BLaER1 (cell line): Measurements from ENCODE around the gene ARL14.

ENCODE experiments used
- H3K27ac ChIP-seq: shearing (Covaris generic); formaldehyde crosslinking; 2 replicates; pipeline ENCODE4 v1.8.1; 2022
- H3K27me3 ChIP-seq: shearing (Covaris generic); formaldehyde crosslinking; 2 replicates; pipeline ENCODE4 v1.8.1; 2022
- H3K36me3 ChIP-seq: shearing (Covaris generic); formaldehyde crosslinking; 2 replicates; pipeline ENCODE4 v1.8.1; 2022
- H3K4me1 ChIP-seq: shearing (Covaris generic); formaldehyde crosslinking; 2 replicates; pipeline ENCODE4 v1.8.1; 2022
- H3K4me2 ChIP-seq: shearing (Covaris generic); formaldehyde crosslinking; 2 replicates; pipeline ENCODE4 v1.8.1; 2022
- H3K4me3 ChIP-seq: shearing (Covaris generic); formaldehyde crosslinking; 2 replicates; pipeline ENCODE4 v1.8.1; 2022
- H3K9ac ChIP-seq: shearing (Covaris generic); formaldehyde crosslinking; 2 replicates; pipeline ENCODE4 v1.8.1; 2022
- H3K9me3 ChIP-seq: shearing (Covaris generic); formaldehyde crosslinking; 2 replicates; pipeline ENCODE4 v1.8.1; 2022
- H4K20me1 ChIP-seq: shearing (Covaris generic); formaldehyde crosslinking; 2 replicates; pipeline ENCODE4 v1.8.1; 2022
- Cebpa-rat ChIP-seq: shearing (Covaris generic); IDR thresholded peaks from 2 replicates; pipeline ENCODE4 v1.8.1; 2022

Gene ARL14

GRCh38 chr3:160649596-160649995 lies 27.4 kb upstream of the ARL14 start:
- Histone ChIP-seq H3K4me3 (no peak overlapping the region), H3K36me3 (no peaks in the 10 kb centered on the region), H4K20me1 (no peaks in the 10 kb centered on the region), H3K27ac (no peak overlapping the region), H3K4me2 (no peak overlapping the region), H3K9me3 (no peaks in the 10 kb centered on the region), H3K4me1 (no peaks in the 10 kb centered on the region), H3K9ac (no peak overlapping the region), H3K27me3 (no peaks in the 10 kb centered on the region)
- no peak for TF ChIP-seq Cebpa-rat

GRCh38 chr3:160653512-160653911 lies 23.4 kb upstream of the ARL14 start:
- Histone ChIP-seq H3K4me3 (no peak overlapping the region), H4K20me1 (no peaks in the 10 kb centered on the region), H3K4me1 (no peaks in the 10 kb centered on the region), H3K4me2 (no peak overlapping the region), H3K9ac (no peak overlapping the region), H3K36me3 (no peaks in the 10 kb centered on the region), H3K27ac (no peak overlapping the region), H3K27me3 (no peaks in the 10 kb centered on the region), H3K9me3 (no peaks in the 10 kb centered on the region)
- no peak for TF ChIP-seq Cebpa-rat

DNA sequence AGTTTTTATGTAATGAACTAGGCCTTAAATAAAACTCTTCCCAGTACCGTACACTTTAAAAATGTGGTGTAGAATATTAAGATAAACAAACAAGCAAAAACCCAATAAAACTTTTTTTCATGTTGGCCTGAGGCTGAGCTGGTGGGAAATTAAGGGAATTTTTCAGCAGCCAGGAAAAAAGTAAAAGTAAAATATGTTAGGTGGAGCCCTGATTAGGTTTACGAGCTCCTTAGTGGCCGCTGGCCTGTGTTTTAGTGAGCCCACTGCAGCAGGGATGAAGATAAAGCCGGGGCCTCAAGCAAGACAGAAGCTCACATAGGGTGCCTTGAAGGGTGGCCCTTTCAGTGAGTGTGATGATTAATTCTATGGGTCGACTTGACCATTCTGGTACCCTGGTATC lies 16.1 kb upstream of the ARL14 start:
- Histone ChIP-seq H3K27ac (no peak overlapping the region), H3K4me3 (no peak overlapping the region), H3K9me3 (no peaks in the 10 kb centered on the region), H4K20me1 (no peaks in the 10 kb centered on the region), H3K9ac (no peak overlapping the region), H3K27me3 (no peaks in the 10 kb centered on the region), H3K4me2 (no peak overlapping the region), H3K36me3 (no peaks in the 10 kb centered on the region), H3K4me1 (no peaks in the 10 kb centered on the region)
- no peak for TF ChIP-seq Cebpa-rat

- no peak for TF ChIP-seq Cebpa-rat
- H3K9ac ChIP-seq, result no peak overlapping the region
- no peaks in the 10 kb centered on the region for H3K36me3 ChIP-seq
- H3K27ac ChIP-seq, result no peak overlapping the region
- H3K27me3 ChIP-seq, result no peaks in the 10 kb centered on the region
- H3K9me3 ChIP-seq, result no peaks in the 10 kb centered on the region
- no peaks in the 10 kb centered on the region for H4K20me1 ChIP-seq
- H3K4me3 ChIP-seq, result no peak overlapping the region
- H3K4me1 ChIP-seq, result no peaks in the 10 kb centered on the region
- H3K4me2 ChIP-seq, result no peak overlapping the region
These were observed 15.3 kb upstream of the ARL14 start for GRCh38 chr3:160661660-160662059.

DNA sequence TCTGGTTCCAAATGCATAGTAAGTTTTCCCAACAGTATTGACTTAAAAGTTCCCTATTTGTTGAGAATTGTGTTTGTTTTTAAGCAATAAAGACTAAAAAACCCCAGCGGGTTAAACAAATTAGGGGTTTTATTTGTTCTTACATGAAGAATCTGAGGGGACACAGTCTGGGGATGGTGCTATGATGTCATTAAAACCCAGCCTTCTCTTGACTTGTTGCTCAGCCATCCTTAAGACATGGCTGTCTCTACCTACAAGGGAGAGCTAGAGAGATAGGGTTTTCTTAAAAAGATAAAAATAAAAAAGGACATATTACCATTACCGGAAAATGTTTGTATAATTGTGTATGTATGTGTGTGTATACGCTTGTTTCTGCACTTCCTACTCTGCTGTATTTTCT lies 11.7 kb upstream of the ARL14 start:
- no peak overlapping the region for H3K4me2 ChIP-seq
- no peak overlapping the region for H3K4me3 ChIP-seq
- H3K36me3 ChIP-seq, result no peaks in the 10 kb centered on the region
- no peaks in the 10 kb centered on the region for H3K4me1 ChIP-seq
- no peaks in the 10 kb centered on the region for H3K9me3 ChIP-seq
- no peaks in the 10 kb centered on the region for H3K27me3 ChIP-seq
- H4K20me1 ChIP-seq, result no peaks in the 10 kb centered on the region
- no peak overlapping the region for H3K27ac ChIP-seq
- no peak for TF ChIP-seq Cebpa-rat
- H3K9ac ChIP-seq, result no peak overlapping the region

DNA sequence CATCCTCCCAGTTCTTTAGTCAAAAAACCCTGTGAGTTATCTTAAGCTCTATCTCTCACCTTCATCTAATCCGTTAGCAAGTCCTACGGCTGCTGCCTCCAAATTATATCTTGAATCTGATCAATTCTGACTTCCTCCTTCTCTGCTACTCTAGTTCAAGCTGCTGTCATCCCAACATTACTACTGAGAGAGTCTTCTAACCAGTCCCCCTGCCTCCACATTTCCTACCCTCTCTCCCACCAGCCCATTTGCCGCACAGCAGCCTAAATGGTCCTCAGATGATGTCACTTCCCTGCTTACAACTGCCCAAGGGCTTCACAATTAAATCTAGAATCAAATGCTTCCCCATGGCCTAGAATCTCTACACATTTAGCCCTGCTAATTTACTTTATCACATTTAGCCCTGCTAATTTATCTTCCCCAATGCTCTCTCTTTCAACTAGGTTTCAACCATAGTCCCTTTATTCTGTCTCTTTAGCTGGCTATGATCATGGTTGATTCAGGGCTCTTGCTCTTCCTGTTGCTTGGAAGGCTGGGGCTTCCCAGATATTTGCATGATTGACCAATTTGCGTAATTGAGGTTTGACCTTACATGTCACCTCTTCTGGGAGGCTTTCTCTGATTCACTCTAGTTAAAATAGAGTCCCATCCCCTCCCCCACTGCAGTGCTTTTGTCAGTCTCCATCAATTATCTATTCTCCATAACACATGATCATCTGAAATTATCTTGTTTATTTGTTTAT lies 11.0 kb upstream of the ARL14 start:
- Histone ChIP-seq H3K27ac (no peak overlapping the region), H3K9me3 (no peaks in the 10 kb centered on the region), H3K4me2 (no peak overlapping the region), H3K36me3 (no peaks in the 10 kb centered on the region), H3K27me3 (no peaks in the 10 kb centered on the region), H3K4me3 (no peak overlapping the region), H3K9ac (no peak overlapping the region), H3K4me1 (no peaks in the 10 kb centered on the region), H4K20me1 (no peaks in the 10 kb centered on the region)
- no peak for TF ChIP-seq Cebpa-rat

DNA sequence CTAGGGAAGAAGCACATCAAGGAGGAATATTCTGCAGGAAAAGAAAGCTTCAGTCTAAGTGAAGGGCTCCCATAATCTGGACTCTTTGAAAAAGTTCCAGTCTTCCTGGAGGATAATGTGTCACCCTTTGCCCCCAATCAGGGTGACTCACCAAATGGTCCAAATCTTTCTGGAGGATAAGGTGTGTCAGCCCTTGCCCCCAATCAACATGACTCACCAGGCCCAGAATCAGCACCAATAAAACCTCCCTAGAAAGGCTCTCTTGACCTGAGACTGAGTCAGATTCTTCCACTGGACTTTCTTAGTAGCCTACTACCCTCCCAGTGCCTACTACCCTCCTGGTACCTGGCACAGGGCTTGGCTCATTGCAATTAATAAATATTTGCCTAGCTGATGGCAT lies 9.5 kb upstream of the ARL14 start:
- Histone ChIP-seq H4K20me1 (no peaks in the 10 kb centered on the region), H3K4me3 (no peak overlapping the region), H3K4me1 (no peaks in the 10 kb centered on the region), H3K9me3 (no peaks in the 10 kb centered on the region), H3K27ac (no peak overlapping the region), H3K4me2 (no peak overlapping the region), H3K9ac (no peak overlapping the region), H3K27me3 (no peaks in the 10 kb centered on the region), H3K36me3 (no peaks in the 10 kb centered on the region)
- TF ChIP-seq Cebpa-rat, result no peak

DNA sequence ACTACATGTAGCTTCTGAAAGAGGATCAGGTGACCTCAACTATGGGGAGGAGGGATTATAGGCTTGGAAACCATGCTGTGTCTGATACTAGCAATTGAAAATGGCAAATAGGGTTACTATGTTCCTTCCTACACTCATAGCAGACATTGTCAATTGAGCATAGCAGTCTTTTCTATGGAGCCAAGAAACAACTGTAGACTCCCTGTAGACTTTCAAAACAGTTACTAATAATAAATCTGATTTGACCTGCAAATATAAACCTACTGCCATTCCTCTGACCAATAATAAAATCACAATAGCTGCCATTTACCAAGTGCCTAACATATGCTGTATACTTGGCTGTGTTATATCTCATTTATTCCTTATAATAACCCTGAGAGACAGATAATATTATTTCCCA lies 8.5 kb upstream of the ARL14 start:
- Histone ChIP-seq H3K9me3 (no peaks in the 10 kb centered on the region), H3K27me3 (no peaks in the 10 kb centered on the region), H3K4me2 (no peak overlapping the region), H3K4me3 (no peak overlapping the region), H3K36me3 (no peaks in the 10 kb centered on the region), H3K9ac (no peak overlapping the region), H3K4me1 (no peaks in the 10 kb centered on the region), H4K20me1 (no peaks in the 10 kb centered on the region), H3K27ac (no peak overlapping the region)
- no peak for TF ChIP-seq Cebpa-rat

DNA sequence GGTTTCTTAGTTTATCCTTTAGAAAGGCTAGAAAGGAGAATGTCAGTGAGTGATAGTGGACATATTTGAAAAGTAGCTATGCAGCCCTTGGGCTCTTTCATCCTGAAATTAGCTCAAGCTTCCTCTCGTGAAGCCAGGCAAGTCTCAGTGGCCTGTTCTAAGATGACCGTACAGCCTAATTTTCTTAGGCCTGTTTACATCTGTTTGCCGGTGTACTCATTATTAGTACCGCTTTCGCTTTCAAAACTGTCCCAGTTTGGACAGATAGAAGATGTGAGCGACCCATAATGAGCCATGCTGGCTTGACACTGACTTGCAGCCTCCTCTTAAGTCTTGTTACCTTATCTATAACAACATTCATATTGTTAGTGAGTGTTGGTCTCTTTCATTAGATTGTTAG lies 5.7 kb upstream of the ARL14 start:
- Histone ChIP-seq H3K9ac (no peak overlapping the region), H3K4me2 (no peak overlapping the region), H3K4me3 (no peak overlapping the region), H3K9me3 (no peaks in the 10 kb centered on the region), H3K27ac (no peak overlapping the region), H3K27me3 (no peaks in the 10 kb centered on the region), H3K36me3 (no peaks in the 10 kb centered on the region), H4K20me1 (no peaks in the 10 kb centered on the region), H3K4me1 (no peaks in the 10 kb centered on the region)
- TF ChIP-seq Cebpa-rat, result no peak

DNA sequence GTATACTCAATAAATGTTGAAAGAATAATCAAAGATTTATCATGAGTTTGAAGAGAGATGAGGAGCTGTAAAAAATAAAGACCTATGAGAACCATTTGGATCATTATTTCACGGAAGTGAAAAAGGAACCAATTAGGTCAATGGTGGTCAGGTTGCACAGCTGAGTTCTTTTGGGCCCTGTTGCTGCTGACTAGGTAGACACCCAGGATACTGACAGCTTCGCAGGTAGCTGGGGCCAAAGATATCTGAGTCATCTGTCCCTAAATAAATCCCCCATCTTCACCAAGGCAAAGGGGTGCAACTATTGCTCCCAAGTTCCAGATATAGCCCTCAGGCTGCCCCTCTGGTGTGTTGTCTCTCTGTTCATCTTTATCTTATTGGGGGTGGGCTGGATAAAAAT lies 5.0 kb upstream of the ARL14 start:
- Histone ChIP-seq H3K4me3 (no peak overlapping the region), H3K4me2 (no peak overlapping the region), H3K9me3 (no peaks in the 10 kb centered on the region), H3K4me1 (no peaks in the 10 kb centered on the region), H3K36me3 (no peaks in the 10 kb centered on the region), H3K9ac (no peak overlapping the region), H3K27me3 (no peaks in the 10 kb centered on the region), H3K27ac (no peak overlapping the region), H4K20me1 (no peaks in the 10 kb centered on the region)
- TF ChIP-seq Cebpa-rat, result no peak

DNA sequence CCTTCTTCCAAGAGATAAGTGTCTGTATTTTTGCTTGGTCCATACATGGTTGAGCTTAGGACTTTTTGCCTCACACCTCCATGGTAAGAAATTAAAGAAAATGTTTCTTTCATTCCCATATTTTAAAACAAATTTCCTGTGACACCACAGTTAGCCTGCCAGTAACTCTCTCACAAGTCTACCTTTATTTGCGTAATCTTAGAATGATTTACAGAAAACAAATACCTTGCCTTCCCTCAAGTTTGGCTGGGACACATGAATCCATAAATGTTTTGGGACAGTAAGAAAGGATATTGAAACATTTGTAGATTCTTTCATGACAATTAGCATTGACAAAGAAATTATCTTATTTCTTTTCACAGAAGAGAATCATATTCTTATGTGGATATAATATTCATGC lies 3.8 kb upstream of the ARL14 start:
- H3K9ac ChIP-seq, result no peak overlapping the region
- H3K36me3 ChIP-seq, result no peaks in the 10 kb centered on the region
- no peak overlapping the region for H3K4me3 ChIP-seq
- H3K27me3 ChIP-seq, result no peaks in the 10 kb centered on the region
- no peaks in the 10 kb centered on the region for H3K9me3 ChIP-seq
- H3K4me1 ChIP-seq, result no peaks in the 10 kb centered on the region
- no peak overlapping the region for H3K27ac ChIP-seq
- no peaks in the 10 kb centered on the region for H4K20me1 ChIP-seq
- no peak for TF ChIP-seq Cebpa-rat
- no peak overlapping the region for H3K4me2 ChIP-seq
